T-helper 1 cell treated with Interleukin-12 subunit alpha and Interleukin-12 subunit beta and Interleukin-4 antibody, amounts not matched to agents 30 μg/mL and 1 μg/mL, for 36 hours (primary cell): ENCODE measurements around the gene RASSF10.

Experiments used
- H3K27ac Mint-ChIP-seq: one replicate; pipeline ENCODE4 v1.8.0; 2021; ENCODE audit warnings: mild to moderate bottlenecking, mixed read lengths
- H3K27me3 Mint-ChIP-seq: one replicate; pipeline ENCODE4 v1.8.0; 2021; ENCODE audit warnings: low read depth, mixed read lengths
- H3K36me3 Mint-ChIP-seq: one replicate; pipeline ENCODE4 v1.8.0; 2021; ENCODE audit warnings: low read depth, mixed read lengths
- H3K4me1 Mint-ChIP-seq: one replicate; pipeline ENCODE4 v1.8.0; 2021; ENCODE audit warnings: low read depth, mixed read lengths
- H3K4me3 Mint-ChIP-seq: one replicate; pipeline ENCODE4 v1.8.0; 2021; ENCODE audit warnings: mild to moderate bottlenecking, moderate library complexity, mixed read lengths
- H3K9me3 Mint-ChIP-seq: one replicate; pipeline ENCODE4 v1.8.0; 2021; ENCODE audit warnings: mixed read lengths

The RASSF10 gene

DNA sequence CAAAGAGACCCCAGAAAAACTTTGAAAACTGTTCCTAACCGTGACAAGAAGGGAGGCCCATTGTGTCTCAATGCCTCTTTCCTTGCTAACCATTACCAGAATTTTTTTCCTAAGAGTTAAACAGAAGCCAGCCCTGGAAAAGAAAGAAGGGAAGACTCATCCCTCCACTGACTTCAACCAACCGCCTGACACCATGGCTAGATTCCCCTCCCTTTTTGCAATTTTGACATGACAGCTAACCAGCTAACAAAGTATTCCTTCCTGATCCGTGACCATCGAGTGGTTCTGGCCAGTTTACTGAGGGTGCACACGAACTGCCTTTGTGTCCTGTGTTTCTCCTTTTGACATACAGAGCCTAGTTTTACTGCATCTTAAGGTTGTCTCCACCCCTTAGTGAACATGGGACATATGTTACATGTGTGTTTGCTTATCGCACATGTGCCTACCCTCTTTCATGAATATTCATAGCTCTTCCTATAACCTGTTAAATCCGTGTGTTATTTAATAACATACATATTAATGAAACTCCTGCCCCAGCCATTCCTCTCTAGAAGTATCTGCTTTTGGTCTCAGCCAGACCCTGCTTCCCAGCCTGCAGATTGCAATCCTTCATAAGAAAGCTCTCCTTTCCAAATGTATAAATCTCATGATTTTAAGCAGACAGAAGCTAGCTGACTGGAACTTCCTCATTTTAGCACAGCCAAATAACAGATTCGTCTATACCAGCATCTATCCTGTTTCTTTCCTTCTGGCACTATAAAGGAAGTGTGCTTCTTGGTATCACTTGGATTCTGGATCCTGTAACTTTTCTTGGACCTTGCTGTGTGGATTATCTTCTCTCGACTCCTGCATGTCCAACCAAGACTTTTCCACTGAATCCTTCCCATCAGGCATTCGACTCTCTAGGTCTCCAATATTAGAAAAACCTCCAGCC lies 37.8 kb downstream of the RASSF10 start:
- Mint-ChIP-seq H3K9me3 (no peaks in the 10 kb centered on the region), H3K27me3 (peaks cover 6% of the 10 kb centered on the region)

DNA sequence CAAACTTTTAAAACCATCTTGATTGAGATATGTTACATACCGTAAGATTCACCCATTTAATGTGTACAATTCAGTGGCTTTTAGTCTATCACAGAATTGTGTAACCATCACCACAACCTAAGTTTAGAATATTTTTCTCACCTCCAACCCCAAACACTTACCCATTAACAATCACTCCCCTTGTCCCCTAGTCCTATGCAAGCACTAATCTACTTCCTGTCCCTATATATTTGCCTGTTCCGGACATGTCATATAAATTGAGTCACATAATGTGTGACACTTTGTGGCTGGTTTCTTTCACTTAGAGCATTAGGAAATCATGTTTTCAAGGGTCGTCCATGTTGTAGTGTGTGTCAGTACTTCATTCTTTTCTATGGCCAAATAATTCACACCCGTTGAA lies 38.8 kb downstream of the RASSF10 start:
- Mint-ChIP-seq H3K4me1 (no peaks in the 10 kb centered on the region), H3K4me3 (no peak overlapping the region), H3K9me3 (no peaks in the 10 kb centered on the region), H3K36me3 (no peaks in the 10 kb centered on the region), H3K27ac (no peak overlapping the region), H3K27me3 (peaks cover 6% of the 10 kb centered on the region)

More for the DNA sequence above, 37.8 kb downstream of the RASSF10 start:
- H3K4me3 Mint-ChIP-seq = no peak overlapping the region
- H3K36me3 Mint-ChIP-seq = no peaks in the 10 kb centered on the region
- H3K27ac Mint-ChIP-seq = no peak overlapping the region
- no peaks in the 10 kb centered on the region for H3K4me1 Mint-ChIP-seq

DNA sequence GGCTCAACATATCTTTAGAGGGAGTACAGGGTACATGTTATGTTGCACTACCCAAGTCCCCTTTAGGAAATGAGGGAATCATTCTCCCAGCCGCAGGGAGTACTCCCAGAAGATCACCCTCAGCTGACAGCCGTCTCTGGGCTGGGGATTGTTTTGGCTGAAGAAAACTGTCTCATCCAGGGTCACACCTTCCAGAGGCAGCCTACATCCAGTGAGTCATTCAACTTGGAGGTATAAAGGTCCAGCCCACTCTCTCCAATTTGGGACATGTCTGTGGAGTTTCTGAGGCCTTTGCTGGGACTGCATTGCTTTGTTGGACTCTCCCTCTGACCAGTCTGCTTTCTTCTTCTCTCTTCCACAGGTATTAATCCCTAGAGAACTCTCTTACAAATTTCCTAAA lies 42.1 kb downstream of the RASSF10 start:
- Mint-ChIP-seq H3K4me1 (peaks cover 3% of the 10 kb centered on the region), H3K27ac (no peak overlapping the region), H3K4me3 (no peak overlapping the region), H3K27me3 (peaks cover 8% of the 10 kb centered on the region), H3K36me3 (no peaks in the 10 kb centered on the region), H3K9me3 (no peaks in the 10 kb centered on the region)

GRCh38 chr11:13052130-13052571 lies 43.0 kb downstream of the RASSF10 start:
- Mint-ChIP-seq H3K27ac (no peak overlapping the region), H3K9me3 (no peaks in the 10 kb centered on the region), H3K36me3 (no peaks in the 10 kb centered on the region), H3K4me3 (no peak overlapping the region), H3K4me1 (peaks cover 3% of the 10 kb centered on the region), H3K27me3 (peaks cover 11% of the 10 kb centered on the region)

DNA sequence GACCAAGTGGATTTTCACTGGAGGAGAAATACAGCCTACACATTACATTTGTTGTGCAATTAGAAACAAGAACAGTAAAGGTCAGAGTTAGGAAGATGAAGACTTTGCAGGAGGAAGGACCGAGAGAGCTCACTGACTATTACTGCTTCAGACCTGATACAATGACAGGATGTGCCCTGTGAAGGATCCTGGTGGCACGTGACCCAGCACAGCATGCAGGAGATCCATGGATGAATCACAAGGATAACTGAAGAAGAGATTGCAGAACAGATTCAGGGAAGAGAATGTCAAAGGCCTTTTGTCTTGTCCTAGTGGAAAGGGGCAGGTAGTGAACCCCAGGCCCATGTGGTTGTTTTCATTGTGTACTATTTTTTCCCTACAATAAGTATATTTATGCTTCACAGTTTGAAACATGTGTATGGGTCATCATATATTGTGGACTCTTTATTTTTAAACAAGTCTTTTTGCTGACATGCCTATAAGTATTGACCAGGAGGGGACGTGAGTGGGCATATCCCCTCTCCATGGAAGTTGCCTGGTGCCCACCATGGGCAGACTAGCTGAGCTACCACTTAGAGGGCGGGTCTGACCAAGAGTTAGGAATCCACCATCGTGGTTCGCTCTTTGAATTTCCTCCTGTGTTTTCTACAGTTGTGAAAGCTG lies 44.3 kb downstream of the RASSF10 start:
- Mint-ChIP-seq H3K4me1 (peaks cover 3% of the 10 kb centered on the region), H3K27ac (no peak overlapping the region), H3K36me3 (no peaks in the 10 kb centered on the region), H3K9me3 (no peaks in the 10 kb centered on the region), H3K27me3 (peaks cover 11% of the 10 kb centered on the region), H3K4me3 (no peak overlapping the region)

- no peaks in the 10 kb centered on the region for H3K36me3 Mint-ChIP-seq
- H3K9me3 Mint-ChIP-seq = no peaks in the 10 kb centered on the region
- no peak overlapping the region for H3K4me3 Mint-ChIP-seq
- H3K4me1 Mint-ChIP-seq = peaks cover 3% of the 10 kb centered on the region
- no peak overlapping the region for H3K27ac Mint-ChIP-seq
- H3K27me3 Mint-ChIP-seq = peaks cover 11% of the 10 kb centered on the region
Measured at GRCh38 chr11:13054278-13054677, 45.2 kb downstream of the RASSF10 start.

DNA sequence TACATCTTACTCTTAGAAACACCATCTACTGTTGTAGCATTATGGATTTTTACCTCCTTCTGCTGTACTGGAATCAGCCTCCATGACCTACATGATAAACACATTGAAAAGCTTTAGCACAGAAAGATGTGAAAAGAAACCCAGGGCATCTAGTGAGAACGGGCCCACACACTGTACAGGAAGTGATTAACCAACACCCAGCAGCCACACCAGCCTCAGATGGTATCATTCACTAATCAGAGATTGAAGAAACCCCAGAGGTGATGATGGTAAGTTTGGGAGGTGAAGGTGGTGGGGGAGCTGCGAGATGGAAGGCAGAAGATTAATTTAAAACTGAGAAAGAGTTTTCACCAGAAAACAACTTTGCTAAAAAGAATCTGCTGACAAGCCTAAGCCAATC lies 46.1 kb downstream of the RASSF10 start:
- peaks cover 3% of the 10 kb centered on the region for H3K4me1 Mint-ChIP-seq
- no peaks in the 10 kb centered on the region for H3K9me3 Mint-ChIP-seq
- H3K27ac Mint-ChIP-seq = no peak overlapping the region
- H3K4me3 Mint-ChIP-seq = no peak overlapping the region
- peaks cover 6% of the 10 kb centered on the region for H3K27me3 Mint-ChIP-seq
- H3K36me3 Mint-ChIP-seq = no peaks in the 10 kb centered on the region

DNA sequence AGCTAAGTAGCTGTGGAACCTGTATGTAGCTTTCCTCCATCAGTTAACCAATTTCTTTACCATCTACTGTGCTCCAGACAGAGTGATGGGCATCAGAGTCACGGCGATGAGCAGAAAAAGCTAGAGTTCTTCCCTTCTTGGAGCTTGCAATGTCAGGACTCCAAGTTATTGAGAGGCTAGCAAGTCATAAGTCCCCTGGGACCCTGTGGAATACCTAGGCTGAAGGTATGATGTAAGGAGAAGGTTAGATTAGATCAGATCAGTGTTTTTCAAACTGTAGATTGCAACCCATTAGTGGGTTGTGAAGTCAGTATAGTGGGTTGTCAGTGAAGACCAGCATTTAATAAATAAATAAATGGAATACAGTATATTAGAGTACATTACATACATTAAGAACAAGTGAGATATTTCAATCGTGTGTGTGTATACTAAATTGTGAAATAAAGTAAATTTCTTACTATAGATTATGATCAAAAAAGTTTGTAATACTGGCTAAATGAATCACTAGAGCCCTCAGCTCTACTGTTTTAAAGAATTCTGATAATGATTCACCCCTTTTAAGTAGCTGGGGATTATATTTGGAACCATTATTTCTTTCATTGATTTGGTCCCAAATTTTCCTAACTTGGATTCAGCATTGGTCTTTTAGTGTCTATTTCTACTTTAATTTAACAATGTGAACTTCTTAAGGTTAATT lies 52.3 kb downstream of the RASSF10 start:
- Mint-ChIP-seq H3K4me1 (no peaks in the 10 kb centered on the region), H3K27ac (no peak overlapping the region), H3K4me3 (no peak overlapping the region), H3K36me3 (no peaks in the 10 kb centered on the region), H3K27me3 (peaks cover 12% of the 10 kb centered on the region), H3K9me3 (peaks cover 5% of the 10 kb centered on the region)
